CD4-positive, alpha-beta T cell treated with Interleukin-12 subunit alpha and Interleukin-12 subunit beta, for 1 hour (primary cell): ENCODE data around the gene TPPP3.
A peak's percentile ranks its signal among the peaks of the same experiment; 100 is the strongest.

Experiments
- DNase-seq: peaks from one replicate; pipeline ENCODE4 v3.0.0-alpha.2; 2020

Gene TPPP3

DNA sequence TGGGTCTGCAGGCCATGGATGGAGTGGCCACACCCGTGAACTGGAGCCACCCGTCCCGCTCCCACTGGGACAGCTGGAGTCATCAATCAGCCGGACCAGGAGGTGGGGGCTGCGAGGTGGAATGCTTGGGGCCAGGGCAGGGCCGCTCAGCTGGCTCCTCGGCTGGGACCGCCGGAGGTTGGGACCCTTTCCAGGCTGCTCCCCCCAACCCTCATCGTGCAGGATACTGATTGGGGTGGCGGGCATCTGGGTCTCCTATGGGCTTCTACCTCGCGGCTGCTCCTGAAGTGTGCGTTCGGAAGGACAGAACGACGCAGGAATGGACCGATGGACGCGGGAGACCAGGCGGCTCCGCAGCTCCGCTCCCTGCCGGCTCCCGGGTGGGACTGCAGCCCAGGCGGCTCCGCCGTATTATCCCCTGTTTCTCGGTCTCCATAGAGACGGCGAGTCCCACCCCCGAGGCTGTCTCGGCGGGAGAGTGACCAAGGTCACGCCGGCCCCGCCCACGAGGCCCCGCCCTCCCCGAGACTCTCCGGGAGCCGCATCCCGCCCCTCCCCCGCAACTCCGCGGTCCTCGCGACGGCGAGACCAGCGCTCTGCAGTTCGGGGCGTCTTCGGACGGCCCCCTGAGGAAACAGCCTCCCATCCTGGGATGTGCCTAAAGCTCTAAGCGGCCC is at the start of gene TPPP3:
Gene TPPP3, minus strand, starts transcription at position 388 of the 677 bp plus-strand sequence. CDS start 2,387 bp downstream, outside the sequence.
- DNase-seq = peak; percentile 64

DNA sequence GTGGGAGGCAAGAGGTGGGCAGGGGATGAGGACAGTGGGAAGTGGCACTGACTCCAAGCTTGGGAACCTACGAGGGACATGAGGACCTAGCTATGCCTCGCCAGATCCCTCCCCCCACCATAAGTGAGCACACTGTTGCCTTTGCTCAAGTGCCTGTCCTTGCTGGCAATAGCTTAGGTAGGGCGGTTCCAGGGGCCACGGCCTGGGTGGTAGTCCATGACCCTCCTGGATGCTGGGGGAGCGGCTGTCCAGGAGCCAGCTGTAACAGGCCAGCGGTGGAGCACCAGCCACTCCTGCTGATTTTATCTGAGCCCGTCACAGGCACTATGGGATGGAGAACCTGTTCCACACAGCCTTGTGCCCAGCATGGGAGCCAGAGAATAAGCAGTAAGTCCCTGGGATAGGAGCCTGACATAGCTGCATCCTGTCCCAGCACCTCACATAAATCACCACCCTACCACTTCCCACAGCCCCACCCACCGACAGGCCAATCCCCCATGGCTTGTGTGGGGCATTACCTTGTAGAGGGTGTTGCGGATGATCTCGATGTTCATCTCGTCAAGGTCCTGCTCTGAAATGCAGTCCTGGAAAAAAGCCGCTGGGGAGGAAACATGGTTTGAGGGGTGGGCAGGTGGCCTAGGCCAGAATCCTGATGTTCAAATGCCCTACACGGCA is 49.4 kb upstream of the TPPP3 start:
- no peak for DNase-seq

- DNase-seq = no peak
These were observed 48.6 kb upstream of the TPPP3 start for GRCh38 chr16:67441907-67442306.

GRCh38 chr16:67441271-67441753 is 48.0 kb upstream of the TPPP3 start:
- DNase-seq = no peak

DNA sequence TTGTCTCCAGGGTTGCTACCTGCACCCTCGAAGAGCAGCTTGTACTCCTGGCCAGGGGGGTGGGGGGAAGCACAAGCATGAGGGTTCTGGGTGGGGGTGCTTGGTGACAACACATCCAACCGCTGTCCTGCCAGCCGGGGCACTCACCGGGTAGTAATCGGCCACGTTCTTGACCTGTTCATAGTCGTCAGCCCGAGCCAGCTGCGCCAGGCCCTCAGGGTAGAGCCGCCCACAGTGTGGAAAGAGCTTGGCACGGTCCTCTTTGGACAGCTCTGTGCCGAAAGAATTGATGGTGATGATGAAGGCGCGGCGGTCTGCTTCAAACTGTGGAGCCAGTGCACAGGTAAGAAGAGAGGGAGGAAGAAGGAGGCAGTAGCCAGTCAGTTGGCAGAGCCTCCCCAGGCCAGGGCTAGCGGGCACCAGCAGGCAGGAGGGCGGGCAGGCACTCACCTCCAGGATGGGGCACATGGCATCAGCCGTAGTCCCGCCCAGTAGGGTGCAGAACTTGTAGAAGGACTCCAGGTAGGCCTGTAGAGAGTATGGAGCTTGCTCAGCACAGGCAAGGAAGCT is 45.6 kb upstream of the TPPP3 start:
- no peak for DNase-seq

DNA sequence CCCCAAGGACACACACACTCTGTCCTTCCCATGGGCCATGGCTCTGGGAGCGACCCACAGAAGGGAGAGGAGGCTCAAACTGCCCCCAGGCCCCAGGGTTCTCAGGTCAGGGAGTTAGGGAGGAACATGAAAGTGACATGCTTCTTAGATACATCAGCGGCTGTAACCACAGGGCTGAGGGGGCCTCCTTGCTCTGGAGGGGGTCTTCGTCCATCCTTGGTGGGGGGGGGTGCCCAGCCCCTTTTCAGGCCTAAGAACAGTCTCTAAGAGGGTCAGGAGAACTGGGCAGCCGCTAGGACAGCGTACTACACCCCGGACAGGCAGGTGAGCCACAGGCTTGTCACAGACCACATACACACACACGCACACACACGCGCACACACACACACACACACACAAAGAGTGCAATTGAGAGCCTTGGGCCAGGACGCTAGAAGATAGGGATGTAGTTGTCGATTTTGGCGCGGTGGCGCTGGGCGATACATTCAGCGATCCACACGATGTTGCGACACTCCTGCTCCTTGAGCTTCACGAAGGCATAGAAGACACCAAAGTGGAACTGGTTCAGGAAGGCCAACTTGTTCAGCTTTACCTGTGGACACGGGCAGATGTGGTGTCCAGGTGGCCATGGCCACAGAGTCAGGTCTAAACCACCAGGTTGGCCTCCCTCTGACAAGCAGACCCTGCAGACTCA is 44.9 kb upstream of the TPPP3 start:
- DNase-seq = no peak

DNA sequence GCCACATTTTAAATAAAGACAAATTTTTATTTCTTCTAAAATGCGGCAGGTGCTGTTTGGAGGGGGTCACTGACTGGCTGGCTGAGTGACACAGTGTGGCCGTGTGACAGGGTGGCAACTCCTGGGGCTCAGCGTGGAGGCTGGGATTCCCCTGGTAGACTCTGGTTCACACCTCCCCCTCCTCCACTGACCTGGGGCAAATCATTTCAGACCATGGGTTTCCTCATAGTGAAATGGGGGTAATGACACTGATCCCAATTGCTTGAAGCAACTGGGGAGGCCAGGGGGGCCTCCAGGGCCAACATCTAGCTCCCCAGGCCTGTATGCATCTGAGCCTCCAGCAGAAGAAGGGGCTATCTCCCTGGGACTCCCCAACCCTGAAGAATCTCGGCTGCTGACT is 44.2 kb upstream of the TPPP3 start:
- no peak for DNase-seq

- DNase-seq = no peak
These were observed 43.4 kb upstream of the TPPP3 start for GRCh38 chr16:67436640-67437193.

DNA sequence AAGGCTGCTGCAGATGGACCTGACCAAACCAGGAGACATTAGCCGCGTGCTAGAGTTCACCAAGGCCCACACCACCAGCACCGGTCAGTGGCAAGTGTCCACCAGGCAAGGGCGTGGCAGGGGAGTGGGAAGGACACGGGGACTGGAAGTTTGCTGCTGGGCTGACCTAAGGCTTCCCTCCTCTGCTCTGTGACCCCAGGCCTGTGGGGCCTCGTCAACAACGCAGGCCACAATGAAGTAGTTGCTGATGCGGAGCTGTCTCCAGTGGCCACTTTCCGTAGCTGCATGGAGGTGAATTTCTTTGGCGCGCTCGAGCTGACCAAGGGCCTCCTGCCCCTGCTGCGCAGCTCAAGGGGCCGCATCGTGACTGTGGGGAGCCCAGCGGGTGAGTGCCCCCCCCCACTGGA is 42.5 kb upstream of the TPPP3 start:
- no peak for DNase-seq

- no peak for DNase-seq
These were observed 39.9 kb upstream of the TPPP3 start for GRCh38 chr16:67433131-67433719.

DNA sequence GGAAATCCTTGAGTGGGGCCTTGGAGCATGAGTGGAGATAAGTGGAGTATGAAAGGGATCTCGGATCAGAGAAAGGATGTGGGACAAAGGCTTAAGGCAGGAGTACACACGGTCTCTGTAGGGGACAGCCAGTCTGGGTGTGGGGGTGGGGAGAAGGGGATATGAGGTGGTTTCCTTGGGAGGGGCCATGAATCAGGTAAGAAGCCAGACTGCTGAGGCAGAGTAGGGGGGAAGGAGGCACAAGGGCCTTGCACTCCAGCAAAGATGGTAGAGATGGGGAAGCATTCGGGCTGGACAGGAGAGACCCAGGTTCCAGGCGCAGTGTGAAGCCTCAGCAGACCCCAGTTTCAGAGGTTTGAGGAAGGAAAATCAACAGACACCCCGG is 39.2 kb upstream of the TPPP3 start:
- DNase-seq = no peak

- no peak for DNase-seq
These were observed 38.6 kb upstream of the TPPP3 start for GRCh38 chr16:67431775-67432505.

- DNase-seq = peak; percentile 25
These were observed 37.9 kb upstream of the TPPP3 start, which contains the start of gene HSD11B2 for GRCh38 chr16:67430977-67431774. HSD11B2 (plus strand) TSS chr16:67431121; CDS start chr16:67431249, 128 bp downstream.

DNA sequence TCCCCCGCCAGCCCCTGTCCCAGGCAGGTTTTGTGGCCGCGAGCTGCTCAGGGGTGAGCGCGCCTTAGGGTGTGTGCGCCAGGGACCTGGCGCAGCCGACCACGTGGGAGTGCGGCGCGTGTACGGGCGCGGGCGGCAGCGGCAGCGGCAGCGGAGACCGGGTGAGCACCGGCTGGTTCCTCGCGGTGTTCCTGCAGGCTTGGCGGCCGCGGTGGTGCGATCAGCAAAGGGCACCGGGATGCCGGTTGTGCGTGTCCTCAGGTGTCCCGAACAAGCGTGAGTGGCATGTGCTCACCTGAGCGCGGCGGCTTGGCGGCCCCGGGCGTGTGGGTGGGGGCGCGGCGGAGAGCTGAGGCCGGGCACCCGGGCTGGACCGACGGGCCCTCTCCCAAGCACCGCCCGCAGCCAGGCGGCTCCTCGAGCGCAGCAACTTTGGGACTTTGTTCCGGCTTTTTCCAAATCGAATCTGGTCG is 37.2 kb upstream of the TPPP3 start:
- no peak for DNase-seq

- no peak for DNase-seq
These were observed 36.7 kb upstream of the TPPP3 start for GRCh38 chr16:67429799-67430503.

DNA sequence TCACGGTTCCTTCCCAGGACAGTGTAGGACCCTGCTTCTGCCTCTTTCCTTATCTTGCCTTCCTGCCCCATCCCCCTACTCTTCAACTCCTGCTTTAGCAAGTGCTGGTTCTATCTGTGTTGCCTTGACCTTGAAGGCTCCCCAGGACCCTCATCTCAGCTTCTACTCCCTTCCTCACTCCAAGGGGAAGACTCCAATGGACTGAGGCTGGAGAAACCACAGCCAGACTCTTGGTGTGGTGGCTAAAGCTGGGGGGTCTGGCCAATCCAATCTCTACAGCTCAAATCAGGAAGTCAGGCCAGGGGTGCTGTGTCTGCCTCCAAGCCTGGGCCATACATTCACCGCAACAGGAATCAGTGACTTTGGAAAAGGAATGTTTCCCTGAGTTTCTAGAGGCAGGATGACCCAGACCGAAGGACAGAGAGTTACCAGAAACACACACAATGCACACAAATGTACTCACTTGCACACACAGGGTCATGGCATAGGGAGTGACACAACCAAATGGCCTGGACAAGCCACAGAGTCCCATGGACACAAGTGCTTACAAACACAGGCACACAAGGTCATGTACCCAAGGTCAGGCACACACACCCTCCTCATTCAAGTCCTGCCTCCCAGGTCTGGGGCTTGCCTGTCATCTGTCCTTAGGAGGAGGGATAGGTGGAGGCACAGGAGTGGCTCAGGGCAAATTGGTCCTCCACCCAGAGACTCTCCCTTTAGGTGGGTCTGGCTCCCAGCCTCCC is 35.9 kb upstream of the TPPP3 start:
- no peak for DNase-seq

DNA sequence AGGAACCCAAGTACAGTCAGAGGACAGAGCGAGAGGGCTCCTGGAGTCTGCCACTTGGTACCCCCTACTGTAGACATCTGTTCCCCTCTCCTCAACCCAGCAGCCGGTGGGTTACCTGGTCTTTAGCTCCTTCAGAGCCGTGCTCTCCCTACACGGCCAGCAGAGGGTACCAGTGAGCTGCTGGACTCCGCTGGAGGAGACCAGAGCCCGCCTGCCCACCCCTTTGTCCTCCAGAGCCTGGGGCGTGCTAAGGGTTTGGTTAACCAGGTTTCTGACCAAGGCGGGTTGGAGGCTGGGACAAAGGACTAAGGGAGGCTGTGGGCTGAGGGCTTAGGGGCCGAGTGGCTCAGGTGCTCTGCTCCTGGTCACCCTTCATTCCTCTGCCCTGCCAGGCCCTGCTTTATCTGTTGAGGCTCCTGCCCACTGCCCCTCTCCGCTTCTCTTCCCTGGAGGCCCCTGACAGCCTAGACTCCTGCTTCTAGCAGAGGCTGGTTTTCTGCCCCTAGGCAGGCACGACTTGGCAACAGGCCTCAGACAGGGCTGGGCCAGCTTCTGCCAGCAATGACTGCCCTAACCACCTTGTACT is 34.9 kb upstream of the TPPP3 start:
- DNase-seq = peak; percentile 55

- DNase-seq = no peak
These were observed 33.7 kb upstream of the TPPP3 start for GRCh38 chr16:67426950-67427349.

- no peak for DNase-seq
These were observed 32.7 kb upstream of the TPPP3 start for GRCh38 chr16:67426022-67426421.
